Chondrocyte (in vitro differentiated cells): ENCODE data around the gene PLCB4. TPM values are rescaled to one million over a fixed set of nuclear protein-coding genes. Genes with fewer than 3 reads are reported as not detected.
A peak's percentile ranks its signal among the peaks of the same experiment; 100 is the strongest.

Experiments
- DNase-seq: peaks from one replicate; pipeline ENCODE4 v3.0.0; 2021; ENCODE audit warnings: mixed read lengths, low spot score
- H3K27ac Mint-ChIP-seq: one replicate; pipeline ENCODE4 v1.8.0; 2021; ENCODE audit warnings: mild to moderate bottlenecking, moderate library complexity, mixed read lengths; ENCODE audit not compliant: unreplicated experiment
- H3K27me3 Mint-ChIP-seq: 2 replicates; pipeline ENCODE4 v1.8.0; 2021; ENCODE audit warnings: low read depth, mixed read lengths
- H3K36me3 Mint-ChIP-seq: 2 replicates; pipeline ENCODE4 v1.8.0; 2021; ENCODE audit warnings: low read depth, mixed read lengths
- H3K4me1 Mint-ChIP-seq: 2 replicates; pipeline ENCODE4 v1.8.0; 2021; ENCODE audit warnings: low read depth, mild to moderate bottlenecking, mixed read lengths
- H3K4me3 Mint-ChIP-seq: one replicate; pipeline ENCODE4 v1.8.0; 2021; ENCODE audit warnings: mild to moderate bottlenecking, moderate library complexity, mixed read lengths; ENCODE audit not compliant: unreplicated experiment
- H3K9me3 Mint-ChIP-seq: 2 replicates; pipeline ENCODE4 v1.8.0; 2021; ENCODE audit warnings: low read depth, mixed read lengths
- long read RNA-seq: library from polyadenylated mRNA; stranded (forward); transcript quantifications from one replicate; pipeline ENCODE4 v2.0.0, GENCODE V29; 2021
- total RNA-seq: library from RNA; stranded (reverse); gene quantifications from 3 replicates; pipeline ENCODE4 v1.2.1, GENCODE V29; 2021
- TF ChIP-seq, protein P1 (sequence below): fragments of 200-600 bp; sonication (generic); IDR thresholded peaks from 2 replicates; pipeline ENCODE4 v1.5.0; 2021; ENCODE audit warnings: antibody characterized with exemption, mild to moderate bottlenecking, moderate library complexity

Gene PLCB4
- total RNA-seq: 13.3 to 26.1 TPM (median 13.3 TPM) in 3 replicates
- long read RNA-seq, partial matches to known transcripts: 2 of 7 reads
- long read RNA-seq, other reads (novel, unspliced or antisense): 5 of 7 reads

- TF ChIP-seq, protein P1, sequence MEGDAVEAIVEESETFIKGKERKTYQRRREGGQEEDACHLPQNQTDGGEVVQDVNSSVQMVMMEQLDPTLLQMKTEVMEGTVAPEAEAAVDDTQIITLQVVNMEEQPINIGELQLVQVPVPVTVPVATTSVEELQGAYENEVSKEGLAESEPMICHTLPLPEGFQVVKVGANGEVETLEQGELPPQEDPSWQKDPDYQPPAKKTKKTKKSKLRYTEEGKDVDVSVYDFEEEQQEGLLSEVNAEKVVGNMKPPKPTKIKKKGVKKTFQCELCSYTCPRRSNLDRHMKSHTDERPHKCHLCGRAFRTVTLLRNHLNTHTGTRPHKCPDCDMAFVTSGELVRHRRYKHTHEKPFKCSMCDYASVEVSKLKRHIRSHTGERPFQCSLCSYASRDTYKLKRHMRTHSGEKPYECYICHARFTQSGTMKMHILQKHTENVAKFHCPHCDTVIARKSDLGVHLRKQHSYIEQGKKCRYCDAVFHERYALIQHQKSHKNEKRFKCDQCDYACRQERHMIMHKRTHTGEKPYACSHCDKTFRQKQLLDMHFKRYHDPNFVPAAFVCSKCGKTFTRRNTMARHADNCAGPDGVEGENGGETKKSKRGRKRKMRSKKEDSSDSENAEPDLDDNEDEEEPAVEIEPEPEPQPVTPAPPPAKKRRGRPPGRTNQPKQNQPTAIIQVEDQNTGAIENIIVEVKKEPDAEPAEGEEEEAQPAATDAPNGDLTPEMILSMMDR: no peak
- peaks cover 53% of the 10 kb centered on the region for H3K4me1 Mint-ChIP-seq
Observed at GRCh38 chr20:9068841-9069663, at the start of gene PLCB4. Gene PLCB4, plus strand, starts transcription at chr20:9069087. Its CDS starts 238,728 bp downstream, at chr20:9307815.

GRCh38 chr20:9019833-9020232 lies 49.1 kb upstream of the PLCB4 start:
- H3K27me3 Mint-ChIP-seq: no peaks in the 10 kb centered on the region
- no peaks in the 10 kb centered on the region for H3K36me3 Mint-ChIP-seq
- H3K9me3 Mint-ChIP-seq: peaks cover 8% of the 10 kb centered on the region
- no peak overlapping the region for H3K27ac Mint-ChIP-seq
- H3K4me1 Mint-ChIP-seq: peaks cover 37% of the 10 kb centered on the region
- TF ChIP-seq, protein P1: no peak
- no peak overlapping the region for H3K4me3 Mint-ChIP-seq
- DNase-seq: no peak

More at GRCh38 chr20:9068841-9069663, at the start of gene PLCB4:
- no peaks in the 10 kb centered on the region for H3K36me3 Mint-ChIP-seq
- DNase-seq: peak; percentile 94
- no peaks in the 10 kb centered on the region for H3K9me3 Mint-ChIP-seq
- H3K27me3 Mint-ChIP-seq: no peaks in the 10 kb centered on the region
- H3K4me3 Mint-ChIP-seq: peak within 1 kb of the TSS; percentile 78
- H3K27ac Mint-ChIP-seq: peak within 1 kb of the TSS; percentile 88

DNA sequence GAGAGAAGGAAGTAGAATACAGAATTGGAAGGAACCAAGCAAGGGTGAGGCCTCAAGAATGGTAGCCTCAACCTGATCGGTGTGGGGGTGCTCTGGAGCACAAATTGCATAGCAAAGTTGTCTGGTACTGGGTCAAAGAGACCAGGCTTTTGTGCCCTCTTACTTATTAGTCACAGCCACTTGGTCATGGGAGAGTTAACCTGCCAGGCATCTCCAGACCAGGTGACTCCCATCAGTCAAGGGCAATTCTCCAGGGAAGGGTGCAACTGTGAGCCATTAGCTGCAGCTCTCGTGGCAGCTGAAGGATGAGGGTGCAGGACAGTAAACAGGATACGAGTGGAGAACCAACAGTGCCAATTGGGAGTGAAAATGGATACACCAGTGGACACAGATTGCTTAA lies 47.7 kb upstream of the PLCB4 start:
- TF ChIP-seq, protein P1: no peak
- H3K27ac Mint-ChIP-seq: no peak overlapping the region
- DNase-seq: no peak
- no peaks in the 10 kb centered on the region for H3K27me3 Mint-ChIP-seq
- H3K9me3 Mint-ChIP-seq: no peaks in the 10 kb centered on the region
- no peak overlapping the region for H3K4me3 Mint-ChIP-seq
- no peaks in the 10 kb centered on the region for H3K36me3 Mint-ChIP-seq
- peaks cover 42% of the 10 kb centered on the region for H3K4me1 Mint-ChIP-seq

DNA sequence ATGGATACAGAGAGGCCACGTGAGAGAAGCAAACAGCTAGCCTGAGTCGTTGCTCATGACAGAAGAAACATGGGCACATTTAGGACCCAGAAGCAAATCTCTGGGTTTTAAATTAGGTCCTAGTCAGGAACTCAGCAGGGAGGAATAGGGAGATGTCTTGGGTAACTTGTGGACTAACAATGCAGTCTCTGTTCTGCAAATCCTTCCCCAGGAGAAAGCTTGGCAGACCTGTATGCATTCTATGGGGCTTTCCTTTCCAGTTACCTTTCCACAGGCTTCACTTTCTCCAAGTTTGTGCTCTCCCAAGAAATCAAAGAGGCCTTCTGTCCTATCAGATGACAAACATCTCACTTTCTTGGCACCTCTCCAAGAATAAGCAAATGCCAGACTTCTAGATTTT lies 47.2 kb upstream of the PLCB4 start:
- Mint-ChIP-seq H3K36me3 (no peaks in the 10 kb centered on the region), H3K4me1 (peaks cover 39% of the 10 kb centered on the region), H3K4me3 (no peak overlapping the region), H3K9me3 (no peaks in the 10 kb centered on the region), H3K27ac (no peak overlapping the region), H3K27me3 (no peaks in the 10 kb centered on the region)
- TF ChIP-seq, protein P1: no peak
- no peak for DNase-seq

DNA sequence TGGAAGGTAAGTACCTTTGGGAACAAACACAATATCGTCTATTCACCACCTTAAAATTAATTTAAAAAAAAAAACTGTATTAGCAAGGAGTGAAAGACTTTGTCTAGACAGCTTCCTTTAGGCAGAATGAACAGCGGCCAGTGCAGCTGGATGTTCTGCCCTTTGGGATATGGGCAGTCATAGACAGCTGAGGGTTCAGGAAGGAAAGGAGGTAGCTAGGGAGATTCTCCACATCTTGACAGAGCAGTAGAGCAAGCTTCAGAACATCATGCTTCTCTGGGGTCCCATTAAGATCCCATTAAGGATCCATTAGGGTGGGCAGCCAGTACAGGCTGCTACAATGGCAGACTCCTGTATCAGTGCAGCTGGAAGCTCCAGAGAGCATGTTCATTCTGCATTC lies 46.5 kb upstream of the PLCB4 start:
- H3K4me1 Mint-ChIP-seq: peaks cover 38% of the 10 kb centered on the region
- TF ChIP-seq, protein P1: no peak
- no peak for DNase-seq
- no peak overlapping the region for H3K4me3 Mint-ChIP-seq
- no peaks in the 10 kb centered on the region for H3K9me3 Mint-ChIP-seq
- no peaks in the 10 kb centered on the region for H3K36me3 Mint-ChIP-seq
- H3K27me3 Mint-ChIP-seq: no peaks in the 10 kb centered on the region
- H3K27ac Mint-ChIP-seq: no peak overlapping the region
